Mesodermal cell (in vitro differentiated cells): ENCODE measurements around the gene LMO4.

Experiments
- H3K27ac ChIP-seq: 2 replicates; pipeline ENCODE4 v1.7.0; 2013; ENCODE audit warnings: mild to moderate bottlenecking, low read depth, low read length, moderate library complexity; ENCODE audit not compliant: severe bottlenecking
- H3K36me3 ChIP-seq: 2 replicates; pipeline ENCODE4 v1.7.1; 2013; ENCODE audit warnings: mild to moderate bottlenecking, low read length, moderate library complexity; ENCODE audit not compliant: control insufficient read depth, insufficient read depth
- H3K4me1 ChIP-seq: one replicate; pipeline ENCODE4 v1.7.1; 2013; ENCODE audit warnings: mild to moderate bottlenecking, low read length; ENCODE audit not compliant: insufficient read depth, control insufficient read depth, poor library complexity, severe bottlenecking
- H3K4me3 ChIP-seq: 2 replicates; pipeline ENCODE4 v1.7.0; 2013; ENCODE audit warnings: low read length, control low read depth, mild to moderate bottlenecking; ENCODE audit not compliant: insufficient read depth, poor library complexity, severe bottlenecking; ENCODE audit errors: extremely low read depth
- H3K9me3 ChIP-seq: 2 replicates; pipeline ENCODE4 v1.7.1; 2013; ENCODE audit warnings: mild to moderate bottlenecking, low read length, moderate library complexity; ENCODE audit not compliant: control insufficient read depth
- WGBS, 2 experiments: methylation state at CpG; one replicate each; pipeline ENCODE4 v1.1.5; 2013; ENCODE audit warnings: missing lambda C conversion rate in 2 of 2; ENCODE audit not compliant: insufficient coverage in 2 of 2; 5-methylcytosine and 5-hydroxymethylcytosine counted together

The LMO4 gene

GRCh38 chr1:87388411-87388810 lies 59.7 kb downstream of the LMO4 start:
- Histone ChIP-seq H3K27ac (no peak overlapping the region), H3K4me1 (no peaks in the 10 kb centered on the region), H3K9me3 (no peaks in the 10 kb centered on the region), H3K36me3 (no peaks in the 10 kb centered on the region), H3K4me3 (no peak overlapping the region)

GRCh38 chr1:87389011-87389410 lies 60.3 kb downstream of the LMO4 start:
- Histone ChIP-seq H3K4me1 (no peaks in the 10 kb centered on the region), H3K27ac (no peak overlapping the region), H3K4me3 (no peak overlapping the region), H3K36me3 (no peaks in the 10 kb centered on the region), H3K9me3 (no peaks in the 10 kb centered on the region)
- WGBS, 2 experiments, result no CpG with 5 or more reads among the region's 1 CpG

- Histone ChIP-seq H3K4me1 (no peaks in the 10 kb centered on the region), H3K27ac (no peak overlapping the region), H3K9me3 (no peaks in the 10 kb centered on the region), H3K4me3 (no peak overlapping the region), H3K36me3 (no peaks in the 10 kb centered on the region)
- WGBS, 2 experiments, result 83 to 90% methylated on average over 1 to 2 of the region's 3 CpGs
These were observed 60.9 kb downstream of the LMO4 start for GRCh38 chr1:87389546-87389945.

- no peak overlapping the region for H3K27ac ChIP-seq
- no peaks in the 10 kb centered on the region for H3K9me3 ChIP-seq
- WGBS, 2 experiments, result 89 to 100% methylated on average over 3 to 6 of the region's 7 CpGs
- no peaks in the 10 kb centered on the region for H3K4me1 ChIP-seq
- no peak overlapping the region for H3K4me3 ChIP-seq
- no peaks in the 10 kb centered on the region for H3K36me3 ChIP-seq
These were observed 63.8 kb downstream of the LMO4 start for GRCh38 chr1:87392248-87393192.

- WGBS, 2 experiments, result 89 to 100% methylated on average over 1 of the region's 3 CpGs
- H3K27ac ChIP-seq, result no peak overlapping the region
- no peaks in the 10 kb centered on the region for H3K36me3 ChIP-seq
- no peaks in the 10 kb centered on the region for H3K4me1 ChIP-seq
- no peak overlapping the region for H3K4me3 ChIP-seq
- no peaks in the 10 kb centered on the region for H3K9me3 ChIP-seq
These were observed 64.9 kb downstream of the LMO4 start for GRCh38 chr1:87393445-87394085.

- Histone ChIP-seq H3K4me3 (no peak overlapping the region), H3K4me1 (no peaks in the 10 kb centered on the region), H3K36me3 (no peaks in the 10 kb centered on the region), H3K27ac (no peak overlapping the region), H3K9me3 (no peaks in the 10 kb centered on the region)
- WGBS, 2 experiments, result 80 to 98% methylated on average over 7 of the region's 9 CpGs
These were observed 65.8 kb downstream of the LMO4 start for GRCh38 chr1:87394513-87394912.

GRCh38 chr1:87394982-87395381 lies 66.3 kb downstream of the LMO4 start:
- Histone ChIP-seq H3K4me3 (no peak overlapping the region), H3K36me3 (no peaks in the 10 kb centered on the region)

More at GRCh38 chr1:87394982-87395381, 66.3 kb downstream of the LMO4 start:
- WGBS, 2 experiments, result 100% methylated on average over 1 of the region's 2 CpGs
- H3K4me1 ChIP-seq, result no peaks in the 10 kb centered on the region
- no peaks in the 10 kb centered on the region for H3K9me3 ChIP-seq
- no peak overlapping the region for H3K27ac ChIP-seq
